HG03108 (cell line): ENCODE results near the gene C1orf116.

Source experiments
- ATAC-seq: cut with Tn5 transposase; IDR thresholded peaks from one replicate; pipeline ENCODE4 v1.9.1; 2021; ENCODE audit warnings: moderate library complexity; ENCODE audit not compliant: unreplicated experiment

C1orf116 gene

GRCh38 chr1:207020709-207021107 lies 11.8 kb downstream of the C1orf116 start:
- ATAC-seq, result no peak

DNA sequence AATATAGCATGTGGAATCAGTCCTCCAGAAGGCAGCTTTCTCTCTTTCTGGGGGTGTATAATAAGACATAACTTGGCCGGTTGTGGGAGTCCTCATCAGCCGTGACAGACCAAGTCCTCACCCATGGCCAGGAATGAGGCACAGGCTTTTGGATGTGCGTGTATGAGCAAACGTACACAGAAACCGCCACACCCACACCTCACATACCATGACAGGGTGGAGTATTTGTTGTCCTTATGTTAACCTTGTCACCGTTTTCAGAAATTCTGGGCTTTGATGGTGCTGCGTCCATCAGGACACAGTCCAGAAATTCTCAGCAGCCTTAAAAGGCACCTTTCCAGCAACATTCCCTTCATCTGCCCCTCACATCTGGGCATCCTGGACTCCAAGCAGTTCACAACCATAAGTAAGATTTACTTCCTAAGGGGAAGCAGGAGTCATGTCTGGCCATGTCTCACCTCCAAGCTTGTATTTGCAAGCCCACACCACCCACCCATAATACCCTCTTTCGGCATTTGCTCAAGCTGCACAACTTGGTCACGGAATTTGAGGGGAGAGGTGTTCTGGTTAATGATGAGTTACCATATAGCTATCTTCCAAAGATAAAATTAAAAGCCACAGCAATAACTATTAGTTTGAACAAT lies 12.4 kb downstream of the C1orf116 start:
- no peak for ATAC-seq

- no peak for ATAC-seq
Measured at GRCh38 chr1:207019661-207020060, 12.9 kb downstream of the C1orf116 start.

GRCh38 chr1:207019161-207019560 lies 13.4 kb downstream of the C1orf116 start:
- ATAC-seq, result no peak

DNA sequence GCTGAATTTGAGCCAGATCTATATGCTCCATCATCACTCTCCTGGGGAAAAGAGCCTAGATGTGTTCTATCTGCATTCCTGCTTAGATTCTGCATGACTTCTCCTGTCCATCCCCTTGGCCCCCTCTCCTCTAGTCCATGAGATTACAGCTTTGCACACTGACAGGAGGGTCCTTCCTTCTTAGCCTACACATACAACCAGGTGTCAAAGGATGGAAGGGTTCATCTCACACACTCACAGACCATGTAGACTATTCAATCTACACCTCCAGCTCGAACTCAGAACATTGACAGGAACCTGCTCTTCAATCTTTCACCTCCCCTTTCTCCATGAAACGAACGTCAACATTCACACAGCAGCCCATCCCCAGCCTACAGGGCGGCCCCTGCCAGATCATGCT lies 13.8 kb downstream of the C1orf116 start:
- ATAC-seq, result no peak

DNA sequence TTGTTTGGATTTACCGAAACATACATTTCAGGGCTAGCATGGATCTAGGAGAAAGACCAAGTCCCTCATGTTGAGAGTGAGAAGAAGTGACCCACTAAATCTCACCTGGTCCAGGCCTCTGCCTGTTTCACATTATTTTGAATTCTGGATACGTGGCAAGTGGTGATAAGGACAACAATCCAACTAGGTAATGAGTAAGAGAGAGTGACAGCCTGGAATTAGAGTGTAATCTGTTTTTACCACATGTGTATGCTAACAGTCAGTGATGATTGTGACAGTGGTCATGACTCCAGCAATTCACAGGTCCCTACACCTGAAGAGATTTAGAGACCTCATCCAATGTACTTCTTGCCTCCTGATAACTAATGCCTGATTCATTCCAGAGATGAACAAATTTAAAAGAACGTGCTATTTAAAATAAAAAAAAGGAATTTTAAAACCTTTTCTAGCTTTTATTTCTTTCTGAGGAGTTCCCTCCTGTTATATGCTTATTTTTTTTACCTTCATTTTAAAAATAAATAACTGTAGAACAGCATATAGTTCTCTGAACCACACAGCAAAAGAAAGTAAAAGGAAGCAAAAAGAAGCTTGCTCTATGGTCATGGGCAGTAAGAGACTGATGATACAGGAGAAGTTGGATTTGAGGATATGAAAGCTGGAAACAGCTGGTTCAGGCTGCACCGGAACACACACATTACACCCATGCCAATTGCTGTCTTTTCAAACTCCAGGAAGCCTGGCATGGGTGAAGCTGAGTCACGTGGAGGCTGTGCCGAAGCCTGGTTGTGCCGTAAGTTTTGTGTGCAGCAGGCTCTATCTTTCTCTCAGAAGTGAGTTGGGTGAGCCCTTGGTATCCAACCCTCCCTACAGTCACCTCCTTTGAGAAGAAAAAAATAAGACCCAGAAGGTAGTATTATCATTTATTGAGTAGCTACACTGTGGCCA lies 14.7 kb downstream of the C1orf116 start:
- ATAC-seq, result no peak

- ATAC-seq, result no peak
Measured at GRCh38 chr1:207015791-207016190, 16.8 kb downstream of the C1orf116 start.

DNA sequence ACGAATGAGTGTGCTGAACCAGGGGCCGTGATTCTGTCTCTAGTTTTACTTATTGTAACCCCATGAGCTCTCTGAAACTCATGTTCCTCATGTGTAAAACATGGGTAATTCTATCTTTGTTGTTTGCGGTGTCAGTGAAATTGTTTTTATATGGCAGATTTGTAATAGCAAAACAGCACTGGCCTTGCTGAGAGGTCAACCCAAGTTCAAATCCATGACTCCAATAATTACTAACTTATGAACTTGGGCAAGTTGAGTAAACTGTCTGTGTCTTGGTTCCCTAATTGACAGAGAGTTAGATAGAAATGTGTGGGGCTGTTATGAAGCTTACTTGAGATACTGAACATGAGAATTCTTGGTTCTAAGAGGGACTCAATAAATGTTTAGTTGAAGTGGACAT lies 17.8 kb downstream of the C1orf116 start:
- no peak for ATAC-seq

DNA sequence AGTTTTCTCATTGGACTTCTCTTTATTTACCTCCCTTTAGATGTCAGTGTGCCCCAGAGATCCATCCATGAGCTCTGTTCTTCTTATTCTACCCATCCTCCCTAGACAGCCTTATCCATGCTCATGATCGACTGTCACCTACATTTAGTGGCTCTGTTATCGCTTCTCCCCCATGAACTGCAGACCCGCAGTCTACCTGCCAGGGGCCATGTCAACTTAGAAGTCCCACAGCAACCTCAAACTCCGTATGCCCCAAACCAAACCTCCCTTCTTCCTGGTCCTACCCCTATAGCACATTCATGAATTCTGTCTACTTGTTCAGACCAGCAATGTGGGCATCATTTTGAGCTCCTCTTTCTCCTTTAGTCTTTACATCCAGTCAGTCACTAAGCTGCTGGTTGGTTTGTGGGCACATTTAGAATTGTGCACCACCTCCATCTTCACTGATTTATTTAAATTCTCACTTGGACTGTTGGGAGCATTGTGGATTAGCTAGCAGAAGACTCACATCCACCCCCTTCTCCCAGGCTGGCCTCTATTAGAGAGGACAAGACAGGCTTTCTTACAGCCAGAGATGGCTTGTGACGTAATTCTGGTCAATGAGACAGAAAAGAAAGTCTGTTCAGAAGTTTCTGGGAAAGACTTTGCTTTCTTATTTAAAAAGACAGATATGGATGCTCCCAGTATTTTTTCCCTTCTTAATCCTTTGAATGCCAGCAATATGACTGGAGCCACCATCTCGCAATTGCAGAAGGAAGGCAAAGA lies 19.1 kb downstream of the C1orf116 start:
- ATAC-seq, result no peak

- ATAC-seq, result no peak
Measured at GRCh38 chr1:207010726-207011125, 21.8 kb downstream of the C1orf116 start.

GRCh38 chr1:207009945-207010344 lies 22.6 kb downstream of the C1orf116 start:
- ATAC-seq, result no peak

GRCh38 chr1:207009182-207009850 lies 23.2 kb downstream of the C1orf116 start:
- ATAC-seq, result no peak

DNA sequence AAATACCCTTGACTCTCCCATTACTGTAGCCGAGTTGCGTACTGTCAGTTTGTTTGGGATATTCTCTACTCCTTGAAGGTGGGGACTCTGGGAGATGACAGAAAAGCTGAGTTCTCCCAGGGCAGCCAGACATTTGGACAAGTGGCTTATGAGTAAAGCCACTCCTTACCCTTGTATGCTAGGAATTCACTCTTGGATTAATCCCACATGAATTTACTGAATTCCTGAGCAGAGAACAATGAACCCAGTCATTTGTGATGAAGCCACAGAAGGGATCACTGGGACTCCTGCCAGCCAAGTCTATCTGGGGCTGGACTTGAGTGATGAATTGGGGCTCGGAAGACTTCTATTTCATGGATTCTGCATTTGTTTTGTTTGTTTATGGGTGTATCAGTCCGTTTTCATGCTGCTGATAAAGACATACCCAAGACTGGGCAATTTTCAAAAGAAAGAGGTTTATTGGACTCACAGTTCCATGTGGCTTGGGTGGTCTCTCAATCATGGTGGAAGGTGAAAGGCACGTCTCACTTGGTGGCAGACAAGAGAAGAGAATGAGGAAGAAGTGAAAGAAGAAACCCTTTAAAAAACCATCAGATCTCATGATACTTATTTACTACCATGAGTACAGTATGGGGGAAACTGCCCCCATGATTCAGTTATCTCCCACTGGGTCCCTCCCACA lies 25.1 kb downstream of the C1orf116 start:
- ATAC-seq, result no peak

DNA sequence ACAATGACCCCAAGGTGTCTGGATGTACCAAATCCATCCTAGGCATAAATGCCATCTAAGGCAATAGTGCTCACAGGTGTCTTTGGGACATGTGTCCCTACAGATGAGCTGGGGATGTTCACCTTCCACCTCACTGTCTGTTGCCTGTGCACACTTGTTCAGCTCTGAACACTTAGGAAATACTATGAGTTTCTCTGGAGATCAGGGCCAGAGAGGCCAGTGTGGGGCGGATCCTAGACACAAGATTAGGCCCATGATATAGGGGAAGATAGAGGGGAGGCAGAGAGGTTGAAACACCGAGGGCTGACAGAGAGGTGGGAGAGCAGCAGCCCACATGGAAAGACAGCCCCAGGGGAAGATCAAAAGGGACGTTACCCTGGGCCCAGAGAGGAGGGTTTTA lies 25.6 kb downstream of the C1orf116 start:
- ATAC-seq, result no peak

GRCh38 chr1:207006083-207006482 lies 26.5 kb downstream of the C1orf116 start:
- no peak for ATAC-seq

- no peak for ATAC-seq
Measured at GRCh38 chr1:207004931-207005830, 27.4 kb downstream of the C1orf116 start.

GRCh38 chr1:207003210-207003609 lies 29.3 kb downstream of the C1orf116 start:
- no peak for ATAC-seq

DNA sequence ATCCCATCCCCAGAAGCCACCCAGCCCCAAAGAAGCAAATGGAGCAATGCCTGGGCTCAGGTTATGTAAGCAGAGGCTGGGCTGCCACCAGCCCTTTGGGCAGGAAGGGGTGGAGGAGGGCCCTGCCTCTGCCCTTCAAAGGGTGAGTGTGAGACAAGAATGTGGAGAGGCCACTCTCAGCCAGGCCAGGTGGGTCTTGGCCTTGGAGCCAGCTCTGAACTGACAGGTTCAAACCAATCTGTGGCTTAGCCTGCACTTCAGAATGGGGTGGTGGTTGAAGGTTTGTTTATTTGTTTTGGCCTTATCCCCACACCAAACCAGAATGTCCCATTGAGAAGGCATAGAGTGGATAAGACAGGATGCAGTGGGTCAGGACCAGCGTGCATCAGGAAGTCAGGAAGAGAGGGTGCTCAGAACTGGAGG lies 29.8 kb downstream of the C1orf116 start:
- ATAC-seq, result no peak

DNA sequence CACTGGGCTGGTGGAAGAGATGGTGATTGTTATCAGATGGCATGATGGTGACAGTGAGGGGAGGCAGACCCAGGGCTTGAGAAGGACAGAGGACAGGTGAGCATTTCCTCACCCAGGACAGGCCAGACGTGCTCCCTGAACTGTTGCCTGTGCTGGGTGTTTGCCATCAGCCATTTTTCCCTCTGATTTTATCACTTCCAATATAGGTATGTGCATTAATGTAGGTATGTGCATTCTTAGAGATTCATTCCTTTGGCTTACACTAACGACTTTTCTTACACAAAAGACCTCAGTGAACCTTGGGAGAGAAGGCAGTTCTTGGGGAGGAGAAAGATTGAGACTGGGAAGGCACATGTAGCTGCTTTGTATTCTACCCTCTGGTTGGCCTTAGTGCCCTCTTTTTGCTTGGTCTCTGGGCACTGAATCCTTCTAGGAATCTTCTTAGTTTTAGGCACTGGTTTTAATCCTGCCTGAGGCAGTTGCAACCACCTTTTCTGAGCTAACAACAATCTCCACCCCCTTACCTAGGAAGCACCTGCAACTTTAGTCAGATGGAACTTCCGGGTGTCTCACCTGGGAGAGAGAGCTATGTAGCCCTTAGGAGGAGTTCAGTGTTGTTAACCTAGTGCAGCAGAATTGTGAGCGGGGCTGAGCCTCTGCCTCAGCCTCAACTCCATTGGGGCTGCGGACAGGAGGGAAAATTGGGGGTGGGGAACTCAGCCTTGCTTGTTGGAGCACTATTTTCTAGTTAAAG lies 30.9 kb downstream of the C1orf116 start:
- no peak for ATAC-seq
